A673 (cell line): ENCODE results near the gene GALNT16. TPM values are rescaled to one million over a fixed set of nuclear protein-coding genes. Genes with fewer than 3 reads are reported as not detected.

Experiments
- BruUV-seq: library from RNA; stranded (reverse); fragments of 400-500 nt; replicated peaks from 2 replicates; lab custom pipeline; 2021; lab: Mats Ljungman, UMichigan
- CTCF ChIA-PET: fragments of 300-600 bp; sonication (Branson Sonifier 250); formaldehyde crosslinking; loops from one replicate; lab custom pipeline; 2022; ENCODE audit warnings: antibody characterized with exemption; lab: Charles Lee
- POLR2A ChIA-PET: fragments of 300-600 bp; sonication (Branson Sonifier 250); formaldehyde crosslinking; loops from one replicate; lab custom pipeline; 2022; ENCODE audit warnings: antibody characterized with exemption; ENCODE audit not compliant: low non-redundant PET; lab: Charles Lee
- DNase-seq: peaks from one replicate; pipeline ENCODE4 v3.0.0-alpha.2; 2015; ENCODE audit warnings: low spot score
- H3K27ac ChIP-seq: fragments of 200-600 bp; sonication (generic); 2 replicates; pipeline ENCODE4 v1.5.1; 2016; ENCODE audit warnings: mixed run types, low read depth, mild to moderate bottlenecking, mixed read lengths, antibody characterized with exemption, low read length; ENCODE audit not compliant: poor library complexity, severe bottlenecking
- H3K27me3 ChIP-seq: fragments of 200-600 bp; sonication (generic); replicated peaks from 2 replicates; pipeline ENCODE4 v1.6.1; 2017; ENCODE audit warnings: mixed run types, low read depth, mild to moderate bottlenecking, mixed read lengths, antibody characterized with exemption, low read length; ENCODE audit not compliant: insufficient read depth, poor library complexity
- H3K36me3 ChIP-seq: fragments of 200-600 bp; sonication (generic); 2 replicates; pipeline ENCODE4 v1.6.1; 2016; ENCODE audit warnings: mixed run types, mild to moderate bottlenecking, mixed read lengths, antibody characterized with exemption, low read length; ENCODE audit not compliant: insufficient read depth, poor library complexity, severe bottlenecking
- H3K4me1 ChIP-seq: fragments of 200-600 bp; sonication (generic); 2 replicates; pipeline ENCODE4 v1.6.1; 2017; ENCODE audit warnings: mixed run types, mild to moderate bottlenecking, mixed read lengths, antibody characterized with exemption, low read length; ENCODE audit not compliant: insufficient read depth, poor library complexity, severe bottlenecking
- H3K4me3 ChIP-seq: fragments of 200-600 bp; sonication (generic); 2 replicates; pipeline ENCODE4 v1.5.1; 2016; ENCODE audit warnings: low read depth, mixed run types, mild to moderate bottlenecking, mixed read lengths, low read length; ENCODE audit not compliant: poor library complexity, severe bottlenecking
- H3K9me3 ChIP-seq: fragments of 200-600 bp; sonication (generic); 2 replicates; pipeline ENCODE4 v1.6.1; 2016; ENCODE audit warnings: mixed run types, low read depth, mild to moderate bottlenecking, mixed read lengths, antibody characterized with exemption, low read length; ENCODE audit not compliant: poor library complexity, severe bottlenecking
- CTCF ChIP-seq: fragments of 300-800, 200-600 bp; sonication (generic); conservative IDR thresholded peaks from 2 replicates; pipeline ENCODE4 v1.5.1; 2017; ENCODE audit warnings: low read depth, mild to moderate bottlenecking, antibody characterized with exemption, low read length, moderate library complexity, mixed read lengths
- EZH2 ChIP-seq: fragments of 200-600 bp; sonication (generic); IDR thresholded peaks from 2 replicates; pipeline ENCODE4 v1.6.1; 2017; ENCODE audit warnings: borderline replicate concordance, low read depth, mild to moderate bottlenecking, mixed read lengths, antibody characterized with exemption, low read length; ENCODE audit not compliant: poor library complexity, severe bottlenecking
- intact Hi-C: fragments of 100-400 bp; cut with micrococcal nuclease; formaldehyde crosslinking; loops from one replicate; pipeline ENCODE4 v1.10.0; 2022; ENCODE audit not compliant: unreplicated experiment
- total RNA-seq: library from RNA; stranded (reverse); gene quantifications from 2 replicates; pipeline ENCODE4 v1.2.3, GENCODE V29; 2021

The GALNT16 gene
- total RNA-seq, 1 experiment from 2014 or later, result 0.32 TPM

- POLR2A ChIA-PET, result no interaction called here
- Histone ChIP-seq H3K4me1 (peaks cover 14% of the 10 kb centered on the region), H3K27me3 (peaks cover 52% of the 10 kb centered on the region), H3K36me3 (no peaks in the 10 kb centered on the region), H3K4me3 (no peak overlapping the region), H3K9me3 (no peaks in the 10 kb centered on the region), H3K27ac (no peak overlapping the region)
- TF ChIP-seq EZH2 (no peak), CTCF (no peak)
- no TSS peak for BruUV-seq
- intact Hi-C loops, result no loop called here
- DNase-seq, result no peak
- CTCF ChIA-PET, result no interaction called here
Measured at GRCh38 chr14:69259168-69259526, 811 bp upstream of the GALNT16 start.

GRCh38 chr14:69260190-69260860 lies 367 bp downstream of the GALNT16 start:
- CTCF ChIA-PET, result interaction anchor here (1.0 kb wide), 1 partner anchor 200 kb away, joined by 3 read pairs; no protein-coding TSS in a partner anchor
- Histone ChIP-seq H3K27ac (no peak overlapping the region), H3K9me3 (no peaks in the 10 kb centered on the region), H3K4me3 (peak overlapping the region; percentile 48), H3K36me3 (no peaks in the 10 kb centered on the region), H3K4me1 (peaks cover 14% of the 10 kb centered on the region), H3K27me3 (peaks cover 52% of the 10 kb centered on the region)
- intact Hi-C loops, result no loop called here
- no TSS peak for BruUV-seq
- peak; percentile 30 for DNase-seq
- TF ChIP-seq EZH2 (peak; percentile 69), CTCF (no peak)
- POLR2A ChIA-PET, result no interaction called here

GRCh38 chr14:69260861-69261564 lies 1.1 kb downstream of the GALNT16 start:
- POLR2A ChIA-PET, result no interaction called here
- H3K27me3 ChIP-seq, result peaks cover 52% of the 10 kb centered on the region

More at GRCh38 chr14:69260861-69261564, 1.1 kb downstream of the GALNT16 start:
- Histone ChIP-seq H3K36me3 (no peaks in the 10 kb centered on the region), H3K27ac (no peak overlapping the region), H3K9me3 (no peaks in the 10 kb centered on the region), H3K4me3 (peak overlapping the region; percentile 48), H3K4me1 (peaks cover 14% of the 10 kb centered on the region)
- CTCF ChIA-PET, result interaction anchor here (1.0 kb wide), 1 partner anchor 199 kb away, joined by 3 read pairs; no protein-coding TSS in a partner anchor
- TF ChIP-seq EZH2 (no peak), CTCF (peak; percentile 61)
- DNase-seq, result no peak
- intact Hi-C loops, result no loop called here
- BruUV-seq, result no TSS peak
